ENCODE data around the gene PLEKHN1. TPM values are rescaled to one million over a fixed set of nuclear protein-coding genes. Genes with fewer than 3 reads are reported as not detected.

Gene PLEKHN1
- total and polyA plus RNA-seq, 2 of the 4 experiments (the other 2 are of a cell fraction) = 0.54 to 2.1 TPM

- Histone ChIP-seq H2BK5ac (ENCODE audit: low read depth, low read length, poor library complexity, severe bottlenecking) (no peak overlapping the region), H3K4ac (ENCODE audit: low read depth, low read length) (peak overlapping the region; percentile 43; the same call in 1 of the 2 replicates), H3K79me1 (ENCODE audit: low read depth in 1 of 2, low read length in 2 of 2) (peaks cover 9 to 35% of the 10 kb centered on the region in 2 experiments; a peak in 3 of 4 replicates), H3K23ac (ENCODE audit: low read depth, low read length) (no peak overlapping the region), H3K56ac (ENCODE audit: extremely low read depth, insufficient read depth, low read length) (no peak overlapping the region), H2BK15ac (ENCODE audit: low read depth, low read length) (no peak overlapping the region), H3K27ac (ENCODE audit: insufficient read depth, low read length) (peak overlapping the region; percentile 25; the same call in 1 of the 2 replicates), H4K5ac (ENCODE audit: low read depth, low read length) (no peak overlapping the region), H3K4me2 (ENCODE audit: low read depth, low read length) (peak overlapping the region; percentile 79), H4K8ac (ENCODE audit: low read depth in 2 of 2, low read length in 2 of 2) (peak overlapping the region in 1 of 2 experiments; percentile 47; a peak in 1 of 4 replicates), H2AFZ (replicated peaks; ENCODE audit: low read length, poor library complexity) (peak overlapping the region; percentile 89), H4K20me1 (ENCODE audit: insufficient read depth, low read length) (peaks cover 9% of the 10 kb centered on the region; the same call in 1 of the 2 replicates), H3K27me3 (ENCODE audit: control insufficient read depth, insufficient read depth, low read length) (no peaks in the 10 kb centered on the region), H2BK20ac (ENCODE audit: low read depth, low read length) (no peak overlapping the region), H4K91ac (ENCODE audit: insufficient read depth, low read depth, low read length) (no peak overlapping the region), H2AK5ac (ENCODE audit: low read depth, low read length) (no peak overlapping the region), H3K36me3 (ENCODE audit: control insufficient read depth, insufficient read depth, low read length) (no peaks in the 10 kb centered on the region), H3K9me3 (ENCODE audit: control insufficient read depth, insufficient read depth, low read length) (no peaks in the 10 kb centered on the region), H3K9ac (ENCODE audit: low read depth, low read length) (peak overlapping the region; percentile 68), H3K18ac (ENCODE audit: low read depth, low read length) (0 out of 2 replicates have a peak overlapping the region, but pooled peaks have one; percentile 32), H3K4me1 (ENCODE audit: control insufficient read depth, insufficient read depth, low read length) (peaks cover 4% of the 10 kb centered on the region; the same call in 1 of the 2 replicates), H3K4me3 (ENCODE audit: insufficient read depth, low read depth, low read length) (peak overlapping the region; percentile 59), H3K9me1 (ENCODE audit: insufficient read depth, low read length) (no peaks in the 10 kb centered on the region), H2AK9ac (replicated peaks; ENCODE audit: low read depth, low read length, poor library complexity) (peak overlapping the region; percentile 90), H2BK120ac (ENCODE audit: low read depth, low read length) (no peak overlapping the region), H3K14ac (replicated peaks; ENCODE audit: low read depth, low read length) (peak overlapping the region; percentile 63; the same call in 1 of the 2 replicates)
- no peak for ATAC-seq (ENCODE audit: low read depth)
- WGBS, 2 experiments (ENCODE audit: extremely low coverage in 2 of 2, insufficient read length in 1 of 2) = no CpG with 5 or more reads among the region's 27 CpGs
- dilution Hi-C loops (cut with HindIII; ENCODE audit: low sequenced_read_pairs, unreplicated experiment) = no loop called here
- ChIA-PET POLR2A (ENCODE audit: unreplicated experiment) (no interaction called here), CTCF (interaction anchor here (0.8 kb wide), 1 partner anchor 14 kb away, joined by 4 read pairs; no protein-coding TSS in a partner anchor)
- intact Hi-C loops (cut with micrococcal nuclease) = no loop called here
- no peak for TF ChIP-seq ELK1 (IDR thresholded peaks at IDR 0.05; ENCODE audit: borderline replicate concordance, low read depth, low read length)
- TF ChIP-seq USF2 (IDR thresholded peaks at IDR 0.05; ENCODE audit: low read depth, low read length) = no peak
- no peak for TF ChIP-seq MAZ (IDR thresholded peaks at IDR 0.05; ENCODE audit: borderline replicate concordance, low read depth, low read length)
- TF ChIP-seq BHLHE40 (IDR thresholded peaks at IDR 0.05; ENCODE audit: low read depth, low read length) = no peak
- no peak for TF ChIP-seq RAD21 (IDR thresholded peaks at IDR 0.05; ENCODE audit: low read length)
- no peak for TF ChIP-seq FOS (IDR thresholded peaks at IDR 0.05; ENCODE audit: low read depth, low read length)
- TF ChIP-seq MAFK (IDR thresholded peaks at IDR 0.05; ENCODE audit: low read depth, low read length) = no peak
- no peak for TF ChIP-seq NFE2L2 (IDR thresholded peaks at IDR 0.05; ENCODE audit: low read depth, low read length)
- TF ChIP-seq CEBPB (IDR thresholded peaks at IDR 0.05; ENCODE audit: low read depth, low read length) = no peak
- TF ChIP-seq CTCF (conservative IDR thresholded peaks at IDR 0.05; ENCODE audit: low read depth, low read length) = no peak
- no peak for TF ChIP-seq RFX5 (IDR thresholded peaks at IDR 0.05; ENCODE audit: low read depth, low read length)
- TF ChIP-seq RCOR1 (IDR thresholded peaks at IDR 0.05; ENCODE audit: insufficient replicate concordance, low read length) = no peak
- no peak for TF ChIP-seq MXI1 (IDR thresholded peaks at IDR 0.05; ENCODE audit: borderline replicate concordance, low read depth, low read length)
- TF ChIP-seq CHD1 (IDR thresholded peaks at IDR 0.05; ENCODE audit: low read depth, low read length) = no peak
- TF ChIP-seq POLR2A (IDR thresholded peaks at IDR 0.05; ENCODE audit: low read depth, low read length) = no peak; the same call in 1 of the 2 replicates
- no peak for TF ChIP-seq SMC3 (IDR thresholded peaks at IDR 0.05; ENCODE audit: low read depth, low read length)
- peak; percentile 41 for DNase-seq
- BruUV-seq (replicated peaks) = no TSS peak
- in situ Hi-C loops (cut with MboI; ENCODE audit: low sequenced_read_pairs) = no loop called here
Measured at GRCh38 chr1:998745-998994, 32.4 kb downstream of the PLEKHN1 start.
